ENCODE measurements around the gene LEMD3.

Gene LEMD3

DNA sequence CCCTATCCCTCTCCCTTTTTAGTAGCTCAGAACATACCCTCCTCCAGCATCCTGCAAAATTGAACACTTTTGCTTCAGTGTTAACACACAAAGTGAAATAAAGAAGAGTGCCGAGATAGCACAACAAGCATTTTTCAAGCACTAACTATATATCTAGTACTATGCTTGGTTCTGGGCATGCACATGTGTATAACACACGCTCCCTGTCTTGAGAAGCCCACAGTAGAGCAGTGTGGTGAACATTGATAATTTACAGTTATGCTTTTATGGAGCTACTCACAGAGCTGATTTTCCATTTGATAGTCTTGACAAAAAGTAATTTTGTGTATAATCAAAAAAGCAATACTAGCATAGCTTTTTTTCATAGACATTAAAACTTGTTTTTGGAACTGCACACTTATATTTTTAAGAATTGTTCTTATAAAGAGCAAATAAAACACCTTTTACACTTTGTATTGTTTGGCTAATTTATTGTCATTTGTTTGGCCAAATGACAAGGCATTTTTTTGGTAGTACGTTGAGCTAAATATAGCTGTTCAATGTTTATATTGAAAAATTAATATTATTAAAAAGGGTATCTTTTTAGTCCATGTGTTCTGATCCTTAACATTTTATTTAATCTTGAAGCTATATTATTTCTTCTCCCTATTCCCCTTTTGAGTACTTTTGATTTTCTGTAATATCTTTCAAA is 39.7 kb downstream of the LEMD3 start:
- no peak for DNase-seq

DNA sequence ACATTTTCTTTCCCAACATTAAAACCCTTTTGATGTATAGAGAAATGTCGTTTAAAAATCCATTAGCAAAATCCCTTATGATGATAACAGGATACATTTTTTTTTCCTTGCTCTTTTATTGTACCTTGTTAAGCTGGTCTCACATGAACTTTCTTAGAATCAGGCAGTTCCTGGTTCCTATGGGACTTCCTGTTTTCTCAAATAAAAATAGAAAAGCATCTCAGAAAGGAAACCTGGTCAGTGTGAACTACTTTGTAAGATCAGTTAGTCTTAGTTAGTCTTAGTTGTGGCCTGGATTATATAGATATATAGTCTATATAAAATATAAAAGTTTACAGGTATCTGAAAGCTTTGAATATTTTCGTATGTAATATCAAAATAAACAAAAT is 40.3 kb downstream of the LEMD3 start:
- no peak for DNase-seq

DNA sequence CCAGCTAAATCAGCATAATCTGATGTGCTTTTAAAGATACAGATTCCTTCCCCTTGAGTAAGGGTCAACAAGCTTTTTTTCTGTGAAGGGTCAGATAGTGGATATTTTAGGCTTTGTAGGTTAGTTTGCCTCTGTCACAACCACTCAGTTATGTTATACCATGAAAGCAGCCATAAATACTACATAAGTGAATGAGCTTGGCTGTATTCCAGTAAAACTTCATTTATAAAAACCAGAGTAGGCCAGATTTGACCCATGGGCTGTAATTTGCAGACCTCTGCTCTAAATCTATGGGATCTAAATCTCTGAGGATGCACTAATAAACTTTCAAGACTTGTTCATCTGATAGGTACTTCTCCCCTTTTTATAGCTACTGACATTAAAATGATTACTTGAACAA is 47.7 kb downstream of the LEMD3 start:
- DNase-seq: no peak

DNA sequence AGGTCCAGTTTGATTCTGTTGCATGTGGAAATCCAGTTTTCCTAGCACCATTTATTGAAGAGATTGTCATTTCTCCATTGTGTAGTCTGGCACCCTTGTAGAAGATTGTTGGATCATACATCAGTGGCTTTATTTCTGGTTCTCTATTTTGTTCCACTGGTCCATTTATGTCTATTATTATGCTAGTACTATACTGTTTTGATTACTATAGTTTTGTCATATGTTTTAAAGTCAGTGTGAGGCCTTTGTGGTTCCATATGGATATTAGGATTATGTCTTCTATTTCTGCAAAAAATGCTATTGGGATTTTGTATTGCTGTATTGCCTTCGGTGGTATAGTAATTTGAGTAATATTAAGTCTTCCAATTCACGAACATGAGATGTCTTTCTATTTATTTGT is 51.4 kb downstream of the LEMD3 start:
- no peak for DNase-seq

GRCh38 chr12:65229441-65229840 is 60.1 kb downstream of the LEMD3 start:
- no peak for DNase-seq

DNA sequence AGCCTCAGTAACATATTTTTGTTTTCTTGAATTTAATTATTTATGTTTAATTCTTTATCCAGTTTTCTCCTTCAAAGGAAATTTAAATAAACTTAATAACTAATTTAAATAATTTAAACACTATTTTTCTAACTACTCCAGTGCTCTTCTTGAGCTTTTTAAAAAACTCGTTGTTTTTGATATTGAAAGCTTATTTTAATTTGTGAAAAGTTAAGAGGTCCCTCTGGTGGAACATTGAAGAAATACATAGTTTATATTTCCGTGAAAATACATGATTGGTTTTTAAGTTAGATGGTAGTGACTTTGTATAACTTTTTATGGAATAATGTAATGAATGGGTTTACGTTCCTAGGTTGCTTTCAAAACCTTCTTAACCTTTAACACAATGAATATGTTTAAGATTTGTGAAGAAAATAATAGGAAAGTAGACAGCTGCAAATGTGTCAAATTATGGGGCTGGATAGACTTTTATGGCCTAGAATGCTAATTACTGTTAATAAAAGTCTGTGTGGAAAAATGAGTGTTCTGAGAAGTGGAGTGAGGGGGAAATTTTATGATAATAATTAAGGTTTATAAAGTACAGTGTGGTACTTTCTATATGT is 63.2 kb downstream of the LEMD3 start:
- DNase-seq: no peak

- DNase-seq: no peak
These were observed 67.8 kb downstream of the LEMD3 start for GRCh38 chr12:65237153-65237552.

DNA sequence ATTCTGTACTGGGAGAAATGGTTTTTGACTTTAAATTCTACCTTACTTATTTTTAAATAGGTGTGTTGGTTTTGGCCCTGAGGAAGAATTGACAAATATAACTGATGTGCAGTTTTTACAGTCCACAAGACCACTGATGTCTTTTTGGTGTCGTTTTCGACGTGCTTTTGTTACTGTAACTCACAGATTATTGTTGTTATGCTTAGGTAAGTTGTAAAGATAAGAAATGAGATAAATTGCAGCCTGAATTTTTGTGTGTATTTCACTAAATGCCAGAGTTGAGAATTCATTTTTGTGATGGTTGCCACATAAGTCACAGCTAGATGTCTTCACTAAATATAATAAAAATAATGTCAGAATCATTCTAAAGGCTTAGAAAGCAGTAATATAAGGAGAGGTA is 69.2 kb downstream of the LEMD3 start:
- DNase-seq: no peak

- no peak for DNase-seq
These were observed 79.6 kb downstream of the LEMD3 start for GRCh38 chr12:65248656-65249633.

GRCh38 chr12:65252515-65252914 is 83.1 kb downstream of the LEMD3 start:
- DNase-seq: no peak

DNA sequence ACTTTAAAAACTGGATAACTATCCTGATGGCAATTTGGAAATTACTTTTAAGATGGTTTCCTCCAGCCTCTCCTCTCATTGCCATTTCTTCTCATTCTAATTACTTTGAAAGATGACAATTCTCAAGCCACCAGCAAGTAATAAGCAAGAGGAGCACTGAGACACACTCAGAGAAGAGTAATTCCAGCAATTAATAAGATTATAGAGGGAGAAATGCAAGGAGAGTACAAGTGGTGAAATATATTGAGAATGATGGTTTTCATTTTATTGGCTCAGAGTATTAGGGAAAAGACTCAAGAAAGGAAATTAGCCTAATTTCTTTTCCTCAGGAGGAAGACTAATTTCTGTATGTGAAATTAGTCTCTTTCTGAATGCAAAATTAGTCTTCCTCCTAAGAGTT is 88.6 kb downstream of the LEMD3 start:
- DNase-seq: no peak

- DNase-seq: no peak
These were observed 90.1 kb downstream of the LEMD3 start for GRCh38 chr12:65259501-65259900.

GRCh38 chr12:65263777-65264176 is 94.4 kb downstream of the LEMD3 start:
- DNase-seq: no peak

DNA sequence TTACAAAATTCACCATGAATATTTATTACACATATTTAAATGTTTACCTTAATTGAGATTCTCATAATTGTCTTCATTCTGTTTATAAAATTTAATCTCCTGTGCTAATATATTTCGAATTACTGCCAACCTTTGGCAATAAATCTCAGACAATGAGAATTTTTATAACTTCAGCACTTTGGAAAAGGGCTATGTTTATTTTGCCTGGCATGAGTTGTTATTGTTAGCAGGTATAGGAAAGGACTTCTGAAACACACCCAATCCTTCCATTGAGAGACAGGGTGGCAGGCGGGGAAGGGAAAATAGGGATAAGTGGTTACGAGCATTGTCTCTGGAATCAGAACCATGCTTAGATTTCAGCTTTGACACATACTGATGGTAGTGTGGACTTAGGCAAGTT is 97.0 kb downstream of the LEMD3 start:
- DNase-seq: no peak

- no peak for DNase-seq
These were observed 100.2 kb downstream of the LEMD3 start for GRCh38 chr12:65269603-65270002.

- no peak for DNase-seq
These were observed 105.4 kb downstream of the LEMD3 start for GRCh38 chr12:65274602-65275272.

- DNase-seq: no peak
These were observed 106.2 kb downstream of the LEMD3 start for GRCh38 chr12:65275627-65276026.

- DNase-seq: no peak
These were observed 107.6 kb downstream of the LEMD3 start for GRCh38 chr12:65276916-65277530.

DNA sequence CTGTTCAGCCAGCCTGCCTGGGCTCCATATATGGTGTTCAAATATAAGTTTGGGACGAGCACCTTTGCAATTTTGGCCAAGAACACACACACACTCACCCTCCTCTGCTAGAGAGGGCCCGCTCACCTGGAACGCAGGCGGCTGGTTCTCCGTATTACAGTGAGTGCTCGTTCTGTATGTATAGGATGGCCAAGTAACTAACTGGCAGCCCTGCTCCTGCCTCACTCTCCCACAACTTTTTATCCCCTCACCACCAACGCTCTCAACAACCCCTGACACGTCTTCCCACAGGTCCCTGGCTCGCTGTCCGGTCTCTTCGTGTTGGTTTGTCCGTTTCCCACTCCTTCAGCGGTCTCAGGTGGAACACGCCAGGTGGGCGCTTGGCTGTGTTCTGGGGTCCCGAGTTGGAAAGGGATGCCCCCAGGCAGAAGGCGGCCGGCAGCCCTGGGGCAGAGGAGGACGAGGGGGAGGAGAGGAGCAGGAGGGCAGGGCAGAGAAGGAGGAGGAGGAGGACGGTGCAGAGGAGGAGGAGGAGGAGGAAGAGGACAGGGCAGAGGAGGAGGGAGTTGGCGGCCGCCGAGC is 108.7 kb downstream of the LEMD3 start:
- DNase-seq: no peak

- DNase-seq: no peak
These were observed 109.4 kb downstream of the LEMD3 start, which contains the start of gene MSRB3 for GRCh38 chr12:65278576-65279368. MSRB3 (plus strand) TSS chr12:65278683; CDS start chr12:65308580, 29,897 bp downstream.

GRCh38 chr12:65279369-65280112 is 110.2 kb downstream of the LEMD3 start:
- no peak for DNase-seq

Measured in NCI-H1092 treated with DMSO at 0.1 percent for 48 hours (cell line).